ENCODE results near the gene RASL12. TPM values are rescaled to one million over a fixed set of nuclear protein-coding genes. Genes with fewer than 3 reads are reported as not detected.

RASL12 gene
- total RNA-seq, 6 donors from 2014 or later: 12.8 to 49.9 (median 24.9) TPM

- ATAC-seq (ENCODE audit: low FRiP score in 2 of 2) (peak in 1 of 2 donors; percentile 27), DNase-seq (peak in 1 of 2 donors; percentile 17)
- TF ChIP-seq, protein P1, sequence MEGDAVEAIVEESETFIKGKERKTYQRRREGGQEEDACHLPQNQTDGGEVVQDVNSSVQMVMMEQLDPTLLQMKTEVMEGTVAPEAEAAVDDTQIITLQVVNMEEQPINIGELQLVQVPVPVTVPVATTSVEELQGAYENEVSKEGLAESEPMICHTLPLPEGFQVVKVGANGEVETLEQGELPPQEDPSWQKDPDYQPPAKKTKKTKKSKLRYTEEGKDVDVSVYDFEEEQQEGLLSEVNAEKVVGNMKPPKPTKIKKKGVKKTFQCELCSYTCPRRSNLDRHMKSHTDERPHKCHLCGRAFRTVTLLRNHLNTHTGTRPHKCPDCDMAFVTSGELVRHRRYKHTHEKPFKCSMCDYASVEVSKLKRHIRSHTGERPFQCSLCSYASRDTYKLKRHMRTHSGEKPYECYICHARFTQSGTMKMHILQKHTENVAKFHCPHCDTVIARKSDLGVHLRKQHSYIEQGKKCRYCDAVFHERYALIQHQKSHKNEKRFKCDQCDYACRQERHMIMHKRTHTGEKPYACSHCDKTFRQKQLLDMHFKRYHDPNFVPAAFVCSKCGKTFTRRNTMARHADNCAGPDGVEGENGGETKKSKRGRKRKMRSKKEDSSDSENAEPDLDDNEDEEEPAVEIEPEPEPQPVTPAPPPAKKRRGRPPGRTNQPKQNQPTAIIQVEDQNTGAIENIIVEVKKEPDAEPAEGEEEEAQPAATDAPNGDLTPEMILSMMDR (IDR thresholded peaks at IDR 0.05): no peak
- no peak for TF ChIP-seq POLR2AphosphoS5 (IDR thresholded peaks at IDR 0.05)
- no peak for TF ChIP-seq POLR2A (IDR thresholded peaks at IDR 0.05)
- no peak for TF ChIP-seq EP300 (IDR thresholded peaks at IDR 0.05)
- Histone ChIP-seq H3K36me3 (peaks cover 0 to 16% (median 11%) of the 10 kb centered on the region in 4 donors), H3K9me3 (no peaks in the 10 kb centered on the region), H3K4me1 (peaks cover 8 to 18% (median 17%) of the 10 kb centered on the region in 4 donors), H3K27ac (no peak overlapping the region), H3K4me3 (no peak overlapping the region), H3K27me3 (no peaks in the 10 kb centered on the region)
- WGBS, 2 donors: 91 to 93% methylated on average over 12 to 17 of the region's 17 CpGs
Measured at GRCh38 chr15:65092911-65093792, 25.4 kb upstream of the RASL12 start.

DNA sequence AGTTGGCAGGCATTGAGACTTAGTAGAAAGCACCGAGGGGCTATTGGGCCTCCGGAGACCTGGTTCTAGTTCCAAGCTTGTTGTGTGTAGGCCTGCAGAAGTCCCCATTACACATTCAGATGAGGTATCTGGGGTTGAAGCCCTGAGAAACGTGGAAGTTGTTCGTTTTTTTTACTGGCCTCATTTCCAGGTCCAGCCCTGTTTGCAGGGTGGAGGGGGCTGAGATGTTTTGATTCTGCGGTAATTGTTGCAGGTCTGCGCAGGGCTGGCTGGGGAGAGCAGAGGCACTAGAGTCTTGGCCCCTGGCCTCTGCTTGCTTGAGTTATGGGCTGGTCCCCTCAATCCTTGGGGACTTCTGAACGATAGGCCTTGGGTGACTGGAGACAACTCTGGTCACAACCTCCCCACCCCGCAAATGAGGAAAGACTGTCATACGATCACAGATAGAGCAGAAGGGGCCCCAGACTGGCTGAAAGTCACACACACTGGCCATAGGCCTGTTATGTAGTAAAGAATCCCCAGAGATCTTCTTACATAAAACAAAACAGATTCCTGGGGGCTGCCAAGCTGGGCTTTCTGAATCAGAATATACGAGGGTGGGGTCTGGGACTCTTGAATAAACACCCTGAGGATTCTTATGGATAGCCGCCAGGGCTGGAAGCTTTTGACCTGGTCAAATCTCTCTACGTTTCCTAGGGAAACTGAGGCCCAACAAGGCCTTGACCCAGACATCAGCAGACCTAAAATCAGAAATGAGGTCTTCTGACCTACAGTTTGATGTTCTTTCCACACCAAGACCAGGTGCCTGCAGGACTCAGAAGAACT, 24.4 kb upstream of the RASL12 start:
- Histone ChIP-seq H3K27me3 (no peaks in the 10 kb centered on the region), H3K4me1 (peaks cover 15 to 28% (median 27%) of the 10 kb centered on the region in 4 donors), H3K36me3 (peaks cover 0 to 6% (median 3%) of the 10 kb centered on the region in 4 donors), H3K9me3 (no peaks in the 10 kb centered on the region), H3K4me3 (no peak overlapping the region), H3K27ac (peak overlapping the region in 2 of 4 donors; percentile 9 to 37)
- WGBS, 2 donors: 73 to 74% methylated on average over 12 of the region's 12 CpGs
- TF ChIP-seq EP300 (IDR thresholded peaks at IDR 0.05): no peak
- no peak for TF ChIP-seq POLR2AphosphoS5 (IDR thresholded peaks at IDR 0.05)
- no peak for TF ChIP-seq POLR2A (IDR thresholded peaks at IDR 0.05)
- TF ChIP-seq, protein P1 (IDR thresholded peaks at IDR 0.05): no peak
- DNase-seq: no peak
- ATAC-seq (ENCODE audit: low FRiP score in 2 of 2): no peak

GRCh38 chr15:65089206-65089824, 21.5 kb upstream of the RASL12 start:
- Histone ChIP-seq H3K27me3 (no peaks in the 10 kb centered on the region), H3K4me1 (peaks cover 37 to 54% (median 52%) of the 10 kb centered on the region in 4 donors), H3K36me3 (no peaks in the 10 kb centered on the region), H3K4me3 (no peak overlapping the region), H3K9me3 (no peaks in the 10 kb centered on the region), H3K27ac (peak overlapping the region; percentile 74 to 87 (median 76))
- WGBS, 2 donors: 52 to 55% methylated on average over 5 of the region's 5 CpGs
- TF ChIP-seq POLR2AphosphoS5 (IDR thresholded peaks at IDR 0.05): peak; percentile 91 to 94
- TF ChIP-seq, protein P1 (IDR thresholded peaks at IDR 0.05): no peak
- peak in 2 of 4 donors; percentile 67 to 81 for TF ChIP-seq EP300 (IDR thresholded peaks at IDR 0.05)
- TF ChIP-seq POLR2A (IDR thresholded peaks at IDR 0.05): no peak
- peak; percentile 65 to 76 for DNase-seq
- no peak for ATAC-seq (ENCODE audit: low FRiP score in 2 of 2)

DNA sequence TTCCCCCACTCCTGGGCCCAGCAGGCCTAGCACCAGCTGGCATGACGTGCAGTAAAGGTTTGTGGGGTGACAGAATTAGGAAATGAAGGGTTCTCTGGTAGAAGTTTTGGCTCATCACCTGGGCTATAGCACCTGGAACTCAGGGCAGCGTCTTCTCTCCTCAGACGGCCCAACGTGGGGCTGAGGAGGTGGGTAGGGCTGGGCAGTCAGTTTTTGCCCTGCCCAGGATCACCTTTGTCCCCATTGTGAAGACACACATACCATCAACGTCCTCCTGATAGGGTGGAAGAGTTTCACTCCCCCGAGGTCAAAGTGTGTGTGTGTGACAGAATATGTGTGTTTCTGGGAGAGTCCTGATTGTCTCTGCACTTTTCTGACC, 20.8 kb upstream of the RASL12 start:
- ATAC-seq (ENCODE audit: low FRiP score in 2 of 2) (peak in 1 of 2 donors; percentile 3), DNase-seq (no peak)
- H3K27me3 ChIP-seq: no peaks in the 10 kb centered on the region
- H3K36me3 ChIP-seq: no peaks in the 10 kb centered on the region
- peak overlapping the region; percentile 74 to 87 (median 76) for H3K27ac ChIP-seq
- peaks cover 37 to 56% (median 53%) of the 10 kb centered on the region in 4 donors for H3K4me1 ChIP-seq
- WGBS, 2 donors: 36 to 59% methylated on average over 5 to 6 of the region's 6 CpGs
- no peaks in the 10 kb centered on the region for H3K9me3 ChIP-seq
- H3K4me3 ChIP-seq: no peak overlapping the region
- TF ChIP-seq, protein P1 (IDR thresholded peaks at IDR 0.05): no peak
- TF ChIP-seq POLR2A (IDR thresholded peaks at IDR 0.05): no peak
- TF ChIP-seq POLR2AphosphoS5 (IDR thresholded peaks at IDR 0.05): no peak
- no peak for TF ChIP-seq EP300 (IDR thresholded peaks at IDR 0.05)
